GM18861 (cell line): ENCODE measurements around the gene MPDZ.

Experiments used
- ATAC-seq: cut with Tn5 transposase; IDR thresholded peaks from one replicate; pipeline ENCODE4 v1.9.1; 2021; ENCODE audit not compliant: unreplicated experiment

The MPDZ gene

DNA sequence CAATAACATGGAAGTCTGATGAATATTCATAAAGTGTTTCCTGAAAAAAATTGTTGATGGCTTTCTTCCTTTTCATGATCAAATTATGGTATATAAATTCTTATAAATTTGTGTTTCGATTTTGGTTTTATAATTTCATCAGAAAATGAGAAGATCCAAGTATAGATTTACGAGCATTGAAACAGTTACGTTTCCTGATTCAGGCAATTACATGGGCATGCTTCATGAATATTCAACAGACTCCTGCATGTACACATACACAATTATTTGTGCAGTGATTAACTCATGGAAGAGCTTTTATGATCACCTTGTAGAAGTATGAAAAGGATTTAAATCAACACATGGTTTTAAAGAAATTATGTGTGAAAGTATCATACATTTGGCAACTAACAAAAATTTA is 136.7 kb downstream of the MPDZ start:
- ATAC-seq = no peak

DNA sequence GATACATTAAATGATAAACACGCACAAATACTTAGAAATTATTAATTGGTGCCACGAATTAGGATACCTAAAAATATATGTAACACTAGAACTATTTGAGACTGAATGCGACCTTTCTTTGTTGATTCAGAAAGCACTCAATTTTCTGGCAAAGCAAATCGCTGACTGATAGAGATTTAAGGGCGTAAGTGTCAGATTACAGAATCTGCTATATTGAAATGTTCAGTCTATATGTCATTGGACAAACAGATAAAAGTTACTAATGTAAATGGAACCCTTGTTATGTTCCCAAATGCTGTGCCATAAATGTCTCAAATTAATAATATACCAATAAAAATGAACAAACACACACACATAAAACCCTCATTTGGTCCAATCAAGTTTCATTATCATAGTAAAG is 137.9 kb downstream of the MPDZ start:
- ATAC-seq = no peak

DNA sequence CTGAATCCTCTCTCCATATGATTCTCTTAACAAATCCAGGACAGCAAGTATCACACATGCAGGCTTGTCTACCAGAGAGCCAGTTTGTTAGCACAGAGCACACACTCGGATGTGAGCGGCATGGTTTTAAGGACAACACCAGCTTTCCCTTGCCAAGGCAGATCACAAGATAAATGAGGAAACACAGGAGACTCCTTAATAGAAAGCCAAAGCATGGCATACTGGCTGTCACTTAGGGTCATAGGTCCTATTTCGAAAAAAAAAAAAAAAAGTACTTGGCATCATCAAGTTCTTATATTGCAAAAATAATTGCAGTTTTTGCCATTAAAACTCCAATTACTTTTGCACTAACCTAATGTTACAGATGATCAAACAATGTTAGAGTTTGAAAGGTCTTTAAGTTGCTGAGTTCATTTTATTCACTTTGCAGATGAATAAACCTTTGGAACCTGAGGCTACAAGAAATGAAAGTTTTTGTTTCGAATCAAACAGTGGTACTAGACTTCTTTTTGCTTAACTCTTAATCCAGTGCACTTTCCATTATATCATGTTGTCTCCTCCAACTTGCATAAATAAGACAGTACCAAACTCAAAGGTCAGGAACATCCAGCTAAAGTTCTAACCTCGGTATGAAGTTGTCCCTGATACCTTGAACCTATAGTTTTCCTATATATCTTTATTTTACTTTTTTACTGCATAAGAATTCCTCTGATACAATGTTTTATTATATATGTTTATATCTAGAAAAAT is 138.5 kb downstream of the MPDZ start:
- ATAC-seq = no peak

DNA sequence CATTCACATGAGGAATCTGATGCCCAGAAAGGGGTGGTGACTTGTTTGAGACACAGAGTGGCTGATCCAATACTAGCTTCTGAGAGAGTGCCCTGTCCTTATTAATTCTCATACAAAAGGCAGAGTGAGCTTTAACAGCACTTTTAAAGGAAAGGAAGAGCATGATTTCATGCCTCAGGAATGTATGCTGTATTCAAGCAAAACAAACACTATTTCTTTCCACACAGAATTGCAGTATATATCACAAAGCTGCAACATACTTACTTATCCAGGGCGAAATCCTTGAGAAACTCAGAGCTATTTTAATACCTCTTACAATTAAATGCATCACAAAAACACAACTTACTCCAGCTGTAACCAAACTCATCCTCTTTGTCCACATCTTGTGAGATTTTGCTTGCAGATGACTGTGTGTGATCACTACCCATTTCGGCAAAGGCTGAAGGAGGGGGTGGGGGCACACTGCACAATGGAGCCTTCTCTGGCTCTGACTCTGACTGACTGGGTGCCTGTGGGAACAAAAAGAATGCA is 139.8 kb downstream of the MPDZ start:
- no peak for ATAC-seq

DNA sequence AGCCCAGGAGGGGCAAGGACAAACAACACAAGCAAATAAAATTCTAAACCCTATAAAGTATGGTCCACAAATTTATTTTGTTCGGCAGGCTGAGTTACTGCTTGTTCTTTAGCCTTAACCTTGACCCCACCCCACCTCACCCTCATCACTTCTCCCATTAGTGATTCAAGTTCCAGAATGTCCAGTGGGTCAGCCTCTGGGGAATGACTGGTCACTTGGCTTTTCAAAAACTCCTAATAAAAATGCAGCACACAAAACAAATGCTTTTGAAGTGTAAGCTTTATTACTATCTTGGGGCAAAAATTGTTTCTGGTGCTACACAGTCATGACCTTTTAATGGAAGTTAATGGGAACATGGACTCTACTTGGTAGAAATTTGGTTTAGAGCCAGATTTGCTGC is 142.1 kb downstream of the MPDZ start:
- ATAC-seq = no peak

DNA sequence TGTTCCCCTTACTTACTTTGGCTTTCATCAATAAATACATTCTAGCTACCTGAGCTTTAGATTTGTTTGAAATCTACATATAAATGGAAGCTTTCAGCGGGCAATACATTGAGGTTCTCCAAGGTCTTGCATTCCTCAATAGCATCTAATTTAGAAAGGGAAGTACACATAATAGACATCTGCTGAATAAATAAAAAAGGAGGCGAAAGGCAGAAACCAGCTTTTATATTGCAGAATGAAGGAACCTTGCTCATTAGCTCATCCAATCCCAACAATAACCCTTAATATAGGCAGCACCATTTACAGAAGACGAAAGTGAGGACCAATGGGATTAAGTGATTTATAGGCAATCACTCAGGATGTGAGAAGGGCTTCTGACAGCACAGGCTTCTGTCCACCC is 147.5 kb downstream of the MPDZ start:
- ATAC-seq = no peak

DNA sequence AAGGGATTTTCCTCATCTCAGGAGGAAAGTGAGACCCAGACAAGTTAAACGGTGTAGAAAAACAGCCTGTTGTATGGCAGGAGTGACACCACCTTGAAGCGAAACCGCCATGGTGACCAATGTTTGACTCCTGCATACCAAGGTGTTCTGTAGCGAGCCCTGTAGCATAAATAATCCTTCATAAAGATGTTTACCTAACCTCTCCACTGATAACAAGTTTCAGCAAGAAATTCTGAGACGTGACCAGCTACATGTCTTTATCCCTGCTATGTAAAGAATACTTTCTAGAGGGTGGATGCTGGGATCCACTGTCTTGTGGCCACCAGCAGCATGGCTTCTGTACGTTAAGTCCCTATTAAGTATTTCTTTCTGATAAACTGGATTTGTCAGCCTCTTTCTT is 148.1 kb downstream of the MPDZ start:
- ATAC-seq = no peak

DNA sequence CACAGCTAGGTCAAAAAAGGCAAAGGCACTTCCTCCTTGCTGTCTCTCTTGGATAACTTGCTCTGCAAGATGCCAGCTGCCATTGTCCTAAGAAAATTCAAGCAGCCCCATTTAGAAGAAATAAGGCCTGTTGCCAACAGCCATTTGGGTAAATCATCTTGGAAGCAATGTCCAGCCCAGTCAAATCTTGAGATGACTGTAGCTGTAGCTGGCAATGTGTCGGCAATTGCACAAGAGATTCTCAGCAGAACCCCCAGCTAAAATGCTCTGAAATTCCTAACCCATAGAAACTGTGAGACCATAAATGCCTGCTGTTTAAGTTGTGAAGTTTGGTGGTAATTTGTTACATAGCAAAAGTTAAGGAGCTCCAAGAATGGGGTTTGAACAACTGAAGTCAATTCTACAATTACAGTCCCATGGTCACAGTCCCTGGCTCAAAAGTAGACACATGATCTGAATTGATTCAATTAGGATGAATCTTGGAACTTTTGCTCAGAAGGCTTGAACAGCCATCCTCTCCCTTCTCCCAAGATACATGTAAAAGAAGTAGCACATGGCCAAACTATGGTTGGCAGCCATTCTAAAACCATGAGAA is 151.1 kb downstream of the MPDZ start:
- no peak for ATAC-seq

DNA sequence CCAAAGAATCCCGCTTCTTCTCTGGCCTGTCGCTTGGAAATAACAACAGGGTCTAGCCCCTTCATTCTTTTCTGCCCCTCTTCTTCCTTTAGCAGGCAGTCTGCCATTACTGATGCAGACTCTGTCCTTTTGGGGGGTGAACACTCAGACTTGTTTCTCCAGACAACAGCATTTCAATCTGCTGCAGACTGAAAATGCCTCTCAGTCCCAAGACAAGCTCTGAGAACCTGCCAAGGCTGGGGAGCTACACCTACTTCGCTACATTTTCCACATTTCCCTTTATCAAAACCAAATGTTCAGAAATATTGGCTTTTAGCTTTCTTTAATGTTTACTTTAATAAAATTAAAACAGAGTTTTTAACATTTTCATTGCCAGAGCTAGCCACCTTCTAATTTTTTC is 152.4 kb downstream of the MPDZ start:
- no peak for ATAC-seq

DNA sequence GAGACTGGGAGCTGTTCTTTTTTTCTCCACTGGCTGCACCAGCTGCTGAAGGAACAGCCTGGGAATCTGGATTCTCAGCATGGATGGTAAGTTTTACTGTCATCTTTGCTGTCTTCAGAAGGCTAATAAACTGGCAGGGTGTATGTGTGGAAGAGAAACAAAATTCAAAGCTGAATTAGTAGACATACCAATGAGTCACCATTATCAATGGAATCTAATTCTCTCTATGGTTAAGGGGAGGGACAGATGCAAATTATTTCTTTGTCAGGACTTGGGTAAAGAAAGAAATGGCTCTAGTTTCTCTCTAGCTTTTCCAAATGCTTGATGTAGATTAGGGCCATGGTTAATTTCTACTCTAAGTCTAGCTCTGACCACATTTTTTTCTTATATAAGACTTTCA is 154.2 kb downstream of the MPDZ start:
- no peak for ATAC-seq

DNA sequence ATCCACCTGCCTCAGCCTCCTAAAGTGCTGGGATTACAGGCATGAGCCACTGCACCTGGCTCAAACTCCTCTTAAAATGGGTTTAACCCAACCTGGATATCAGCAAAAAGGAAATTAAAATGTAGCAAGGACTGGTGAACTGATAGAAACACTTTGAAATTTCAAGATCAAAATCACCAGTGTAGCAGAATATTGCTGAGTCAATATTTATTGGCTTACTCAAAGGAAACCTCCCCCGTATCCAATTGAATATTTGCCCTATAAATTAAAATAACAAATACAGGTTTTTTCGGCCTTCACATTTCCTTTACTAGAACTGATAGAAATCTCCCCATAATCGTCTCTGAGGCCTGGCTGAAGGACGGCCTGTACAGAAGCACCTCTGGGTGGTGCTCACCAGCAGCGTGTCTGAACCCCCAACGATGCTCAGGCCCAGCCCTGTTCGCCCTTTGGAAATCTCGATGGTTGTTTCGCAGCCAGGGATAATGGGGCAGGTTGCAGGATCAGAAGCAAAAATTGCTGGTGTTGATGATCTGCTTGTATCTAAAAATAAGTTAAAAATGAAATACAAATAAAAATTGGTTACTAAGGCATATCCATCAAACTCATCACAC is 156.6 kb downstream of the MPDZ start:
- no peak for ATAC-seq

DNA sequence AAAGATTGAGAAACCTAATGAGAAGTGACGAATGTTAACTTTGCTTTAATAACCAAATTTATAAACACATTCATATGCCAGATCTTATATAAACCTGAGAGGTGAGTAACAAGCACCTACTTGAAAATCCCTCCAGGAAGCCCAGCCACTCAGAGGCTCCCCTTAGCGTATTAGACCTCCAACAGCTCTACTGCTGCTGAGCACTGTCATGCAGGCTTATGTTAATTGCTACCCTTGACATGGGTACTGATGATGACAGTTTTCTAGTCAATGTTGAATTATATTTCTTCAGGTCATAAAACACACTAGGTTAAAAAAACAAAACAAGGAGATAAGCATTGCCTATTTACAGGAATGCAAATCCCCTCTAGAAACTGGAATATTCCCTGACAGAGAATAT is 161.2 kb downstream of the MPDZ start:
- ATAC-seq = no peak

DNA sequence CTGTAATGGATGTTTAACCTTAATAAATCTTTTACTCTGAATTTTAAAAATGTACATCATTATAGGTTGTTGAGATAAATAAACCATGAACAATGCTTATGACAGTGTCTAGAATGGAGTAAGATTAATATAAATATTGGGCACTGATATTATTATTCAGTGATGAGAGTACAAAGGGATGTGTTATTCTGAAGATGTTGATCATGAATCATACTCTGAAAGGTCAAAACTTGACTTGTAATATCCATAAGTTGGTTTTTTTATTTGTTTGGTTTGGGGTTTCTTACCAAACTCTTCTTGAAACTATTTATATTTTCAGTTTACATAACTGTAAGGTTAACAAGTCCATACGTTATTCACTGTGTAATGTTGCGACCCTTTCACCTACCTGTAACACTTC is 163.2 kb downstream of the MPDZ start:
- no peak for ATAC-seq

DNA sequence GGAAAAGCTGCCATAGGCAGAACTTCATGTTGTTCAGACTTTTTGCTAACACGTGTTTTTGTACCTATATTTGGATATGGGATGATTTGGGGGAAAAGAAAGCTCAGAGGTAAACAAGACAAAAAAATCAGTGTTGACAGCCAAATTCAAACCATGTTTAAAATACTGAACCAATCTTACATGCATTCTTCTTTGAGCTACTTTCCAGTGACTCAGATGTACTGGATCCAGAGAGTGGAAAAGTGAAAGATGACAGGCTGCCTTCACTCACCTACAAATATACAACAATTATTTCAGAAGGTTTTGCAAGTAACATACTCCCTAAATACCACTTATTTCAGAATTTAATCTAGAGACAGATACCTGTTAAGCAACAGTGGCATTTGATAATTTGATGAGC is 165.7 kb downstream of the MPDZ start:
- no peak for ATAC-seq

DNA sequence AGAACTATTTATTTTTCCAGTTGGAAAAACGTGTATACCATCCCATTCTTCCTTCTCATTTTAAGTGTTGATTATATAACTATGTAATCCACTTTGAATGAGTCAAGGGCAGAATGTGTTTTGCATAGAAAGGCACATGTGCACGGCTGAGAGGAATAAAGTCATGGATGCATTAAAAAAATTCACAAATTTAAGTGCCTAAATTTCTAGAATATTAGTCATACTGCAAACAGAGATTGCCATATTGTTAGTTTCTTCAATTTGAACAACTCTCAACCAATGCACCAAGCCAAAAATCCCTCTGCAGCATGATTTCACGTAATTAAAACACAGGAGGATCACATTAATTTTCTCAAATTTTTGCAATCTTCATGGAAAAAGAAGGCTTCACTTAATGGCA is 166.3 kb downstream of the MPDZ start:
- no peak for ATAC-seq

DNA sequence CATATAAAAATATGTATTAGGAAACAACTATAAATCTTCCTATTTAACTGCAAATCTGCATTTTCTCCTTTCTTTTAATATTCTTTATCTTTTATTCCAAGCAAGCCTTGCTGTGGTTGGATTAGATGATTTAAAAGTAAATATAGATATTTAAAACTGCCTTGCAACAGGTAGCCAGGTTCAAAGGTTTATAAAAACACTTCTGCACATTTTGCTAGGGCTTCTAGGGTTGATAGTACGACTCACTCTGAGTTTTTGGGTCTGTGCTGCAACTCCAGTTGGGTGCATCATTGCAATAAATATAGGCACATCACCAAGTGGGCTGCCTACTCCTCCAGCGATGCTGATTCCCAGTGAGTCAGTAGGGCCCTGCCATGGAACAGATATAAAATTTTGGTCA is 167.7 kb downstream of the MPDZ start:
- ATAC-seq = no peak

DNA sequence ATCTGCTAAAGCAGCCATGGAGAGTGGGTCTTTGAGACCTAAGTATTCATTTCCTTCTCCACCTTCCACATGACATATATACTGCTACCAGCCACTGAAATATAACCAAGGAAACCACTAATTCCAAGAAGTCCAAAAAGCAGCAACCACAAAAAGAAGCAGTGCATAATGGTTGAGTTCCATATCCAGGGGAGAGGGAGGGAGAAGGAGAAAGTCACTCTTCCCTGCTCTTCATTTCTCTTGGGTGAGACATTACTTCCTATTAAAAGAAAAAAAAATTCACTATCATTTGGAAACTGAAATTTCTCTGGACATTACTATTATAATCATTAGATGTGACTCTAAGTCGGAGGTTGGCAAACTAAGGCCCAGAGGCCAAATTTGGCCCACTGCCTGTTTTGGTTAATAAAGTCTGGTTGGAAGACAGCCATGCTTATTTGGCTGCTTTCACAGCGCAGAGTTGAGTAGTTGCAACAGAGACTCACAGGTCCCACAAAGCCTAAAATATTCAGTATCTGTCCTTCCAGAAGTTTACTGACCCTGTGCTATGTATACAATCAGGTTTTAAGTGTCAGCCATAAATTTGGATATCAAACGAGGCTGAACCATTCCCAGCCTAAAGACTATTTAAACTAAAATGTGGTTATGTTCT is 168.6 kb downstream of the MPDZ start:
- ATAC-seq = no peak

DNA sequence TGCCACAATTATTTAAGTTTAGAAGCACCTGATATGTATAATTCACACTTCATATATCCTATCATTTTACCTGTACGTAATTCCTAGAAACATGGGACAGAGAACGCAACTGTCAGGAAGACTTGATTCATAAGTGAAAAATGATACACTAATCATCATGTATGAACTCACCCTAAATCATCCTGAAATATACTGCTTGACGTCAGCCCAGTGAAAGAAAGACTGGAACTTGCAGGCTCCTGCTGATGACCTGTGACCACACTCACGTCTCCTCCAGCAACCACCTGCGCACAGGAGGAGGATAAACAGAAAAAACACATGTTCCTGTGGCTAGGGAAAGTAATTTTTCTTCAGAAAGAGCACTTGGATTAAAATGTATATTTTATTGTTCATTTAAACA is 169.7 kb downstream of the MPDZ start:
- ATAC-seq = no peak

DNA sequence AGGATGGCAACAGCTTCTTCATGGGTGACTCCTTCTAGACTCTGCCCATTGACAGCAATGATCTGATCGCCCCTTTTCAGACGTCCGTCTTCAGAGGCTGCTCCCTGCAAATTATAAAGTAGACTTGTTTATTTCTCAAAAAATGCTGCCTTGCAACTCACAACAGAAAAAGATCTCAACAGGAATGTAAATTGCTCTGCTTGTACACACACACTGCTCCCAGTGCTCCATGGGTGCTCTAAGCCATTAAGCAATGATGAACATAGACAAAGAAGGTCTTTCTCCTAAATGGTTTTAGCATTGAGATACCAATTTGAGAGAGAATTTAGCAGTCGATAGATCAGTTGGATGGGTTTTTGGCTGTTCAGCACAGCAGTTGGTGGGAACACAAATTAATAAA is 172.5 kb downstream of the MPDZ start:
- ATAC-seq = no peak

DNA sequence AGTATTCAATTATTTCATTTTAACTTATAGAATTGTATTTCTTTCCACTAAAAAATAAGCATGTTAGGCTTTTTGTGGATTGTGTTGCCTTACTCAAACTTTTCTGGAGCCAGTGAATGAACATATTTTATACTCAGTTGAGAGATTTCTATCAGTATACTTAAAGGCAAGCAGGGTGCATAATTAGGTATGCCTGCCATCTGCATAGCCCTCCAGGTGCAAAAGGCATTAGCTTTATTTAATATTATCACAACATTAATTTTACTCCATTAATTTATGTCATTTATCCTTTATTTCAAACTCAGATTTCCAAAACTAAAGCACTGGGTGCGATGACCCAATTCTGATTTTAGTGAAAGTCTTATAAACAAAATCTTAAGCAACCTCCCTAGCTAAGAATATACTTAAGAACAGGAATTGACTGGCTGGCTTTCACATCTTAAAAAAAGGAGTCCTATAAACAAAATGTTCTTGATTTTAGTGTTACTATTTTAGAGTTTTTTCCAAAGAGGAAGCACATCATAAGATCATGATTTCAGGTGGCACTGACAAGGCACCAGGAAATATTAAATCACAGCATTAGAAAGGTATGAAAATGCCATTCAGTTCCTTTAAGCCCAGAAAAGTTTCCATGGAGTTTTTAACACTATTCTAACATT is 178.4 kb downstream of the MPDZ start:
- ATAC-seq = no peak

DNA sequence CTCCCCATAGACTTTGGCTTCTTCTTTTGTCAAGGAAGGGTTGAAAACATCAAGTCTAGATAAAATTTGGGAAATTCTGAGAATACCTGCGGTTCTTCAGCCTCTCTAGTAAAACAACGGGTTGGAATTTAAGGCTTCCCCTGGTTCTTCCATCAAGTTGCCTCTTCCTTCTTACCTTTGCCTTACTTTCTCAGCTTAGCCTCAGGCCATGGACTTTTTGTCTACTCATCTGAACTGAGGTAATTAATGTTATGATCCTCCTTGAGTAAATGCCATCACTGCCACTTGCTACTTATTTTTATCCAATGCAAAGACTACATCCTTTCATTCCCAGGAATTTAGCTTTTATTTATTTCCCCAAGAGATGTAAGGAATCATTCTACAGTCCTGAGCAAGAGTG is 184.4 kb downstream of the MPDZ start:
- ATAC-seq = no peak
